ENCODE data around the gene RASAL2.

GRCh38 chr1:178512566-178513277 lies 418.8 kb downstream of the RASAL2 start, which contains the start of gene TEX35:
- TF ChIP-seq, protein P1, sequence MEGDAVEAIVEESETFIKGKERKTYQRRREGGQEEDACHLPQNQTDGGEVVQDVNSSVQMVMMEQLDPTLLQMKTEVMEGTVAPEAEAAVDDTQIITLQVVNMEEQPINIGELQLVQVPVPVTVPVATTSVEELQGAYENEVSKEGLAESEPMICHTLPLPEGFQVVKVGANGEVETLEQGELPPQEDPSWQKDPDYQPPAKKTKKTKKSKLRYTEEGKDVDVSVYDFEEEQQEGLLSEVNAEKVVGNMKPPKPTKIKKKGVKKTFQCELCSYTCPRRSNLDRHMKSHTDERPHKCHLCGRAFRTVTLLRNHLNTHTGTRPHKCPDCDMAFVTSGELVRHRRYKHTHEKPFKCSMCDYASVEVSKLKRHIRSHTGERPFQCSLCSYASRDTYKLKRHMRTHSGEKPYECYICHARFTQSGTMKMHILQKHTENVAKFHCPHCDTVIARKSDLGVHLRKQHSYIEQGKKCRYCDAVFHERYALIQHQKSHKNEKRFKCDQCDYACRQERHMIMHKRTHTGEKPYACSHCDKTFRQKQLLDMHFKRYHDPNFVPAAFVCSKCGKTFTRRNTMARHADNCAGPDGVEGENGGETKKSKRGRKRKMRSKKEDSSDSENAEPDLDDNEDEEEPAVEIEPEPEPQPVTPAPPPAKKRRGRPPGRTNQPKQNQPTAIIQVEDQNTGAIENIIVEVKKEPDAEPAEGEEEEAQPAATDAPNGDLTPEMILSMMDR (IDR thresholded peaks at IDR 0.05), result no peak
- TF ChIP-seq POLR2A (IDR thresholded peaks at IDR 0.05), result no peak

Data from adrenal gland (tissue), 5 donors.